H1 (cell line): ENCODE data around the gene GREM2. TPM values are rescaled to one million over a fixed set of nuclear protein-coding genes. Genes with fewer than 3 reads are reported as not detected.

Source experiments
- SAP30 ChIP-seq: fragments of 300-600 bp; sonication (generic); IDR thresholded peaks from 2 replicates; pipeline ENCODE4 v1.7.1; 2012; ENCODE audit warnings: low read length, moderate library complexity, mild to moderate bottlenecking, inconsistent platforms; ENCODE audit not compliant: insufficient read depth, insufficient replicate concordance
- SP4 ChIP-seq: IDR thresholded peaks from 2 replicates; pipeline ENCODE4 v1.6.1; 2012; ENCODE audit warnings: low read length, inconsistent platforms
- TEAD4 ChIP-seq: IDR thresholded peaks from 2 replicates; pipeline ENCODE4 v1.6.1; 2012; ENCODE audit warnings: low read depth, low read length, inconsistent platforms, mixed read lengths
- polyA plus RNA-seq, 7 experiments: library from polyadenylated mRNA; depleted of rRNA in 3 of 7; stranded (reverse) in 5 of 7; unstranded in 2 of 7; fragments of >200 nt in 5 of 7; fragments of 200-250 nt in 2 of 7; gene quantifications; 1 replicate in 5 of 7; 2 replicates in 1 of 7; 4 replicates in 1 of 7; pipeline versions ENCODE4 v1.2.1 to v1.2.3, GENCODE V29; 2011 to 2013; ENCODE audit warnings: missing spikeins in 2 of 7, mixed read lengths in 2 of 7
- total RNA-seq: library from RNA; stranded (reverse); fragmentation: NEBNext Ultra II Directional; extraction: Animal tissue kit (Norgen Biotek cat#: 25700); gene quantifications from 2 replicates; pipeline ENCODE4 v1.2.1, GENCODE V29; 2021

The GREM2 gene
- total and polyA plus RNA-seq, 2 of the 8 experiments (the other 6 are each of a cell fraction or from before 2014, with no cell fraction given) = 0.05 TPM; not detected in 1

- TF ChIP-seq TEAD4 = no peak
- no peak for TF ChIP-seq SAP30
- no peak for TF ChIP-seq SP4
- TF ChIP-seq, all 59 proteins: peak for 0
These were observed 72.1 kb downstream of the GREM2 start (continued) for GRCh38 chr1:240539769-240540414.
